Measurements from ENCODE around the gene DNAAF5.

- TF ChIP-seq CTCF (IDR thresholded peaks at IDR 0.05) (no peak), POLR2A (IDR thresholded peaks at IDR 0.05) (no peak)
Observed at GRCh38 chr7:772005-772294, 45.5 kb downstream of the DNAAF5 start.

Measured in uterus (tissue), 2 donors.